Gastroesophageal sphincter (tissue), 3 donors: ENCODE measurements around the gene SND1.

Experiments used
- EP300 ChIP-seq: sonication (generic); formaldehyde crosslinking; IDR thresholded peaks from one replicate; pipeline ENCODE4 v1.6.1; 2017; ENCODE audit warnings: antibody characterized with exemption, mild to moderate bottlenecking
- POLR2A ChIP-seq, 2 donors: fragments of 450-650 bp; IDR thresholded peaks; one replicate each; pipeline ENCODE4 v1.6.1; 2017; ENCODE audit warnings: antibody characterized with exemption in 2 of 2, mild to moderate bottlenecking in 2 of 2, moderate library complexity in 1 of 2
- POLR2AphosphoS5 ChIP-seq: sonication (generic); formaldehyde crosslinking; IDR thresholded peaks from one replicate; pipeline ENCODE4 v1.6.1; 2017; ENCODE audit warnings: antibody characterized with exemption
- TF ChIP-seq, protein P1 (sequence below), 4 experiments: fragments of 200-600 bp in 2 of 4; fragments of 450-650 bp in 2 of 4; sonication (generic) in 1 of 4; IDR thresholded peaks; one replicate each; pipeline ENCODE4 v1.5.1; 2017 to 2019; ENCODE audit warnings: antibody characterized with exemption in 4 of 4, mild to moderate bottlenecking in 2 of 4, moderate library complexity in 2 of 4

DNA sequence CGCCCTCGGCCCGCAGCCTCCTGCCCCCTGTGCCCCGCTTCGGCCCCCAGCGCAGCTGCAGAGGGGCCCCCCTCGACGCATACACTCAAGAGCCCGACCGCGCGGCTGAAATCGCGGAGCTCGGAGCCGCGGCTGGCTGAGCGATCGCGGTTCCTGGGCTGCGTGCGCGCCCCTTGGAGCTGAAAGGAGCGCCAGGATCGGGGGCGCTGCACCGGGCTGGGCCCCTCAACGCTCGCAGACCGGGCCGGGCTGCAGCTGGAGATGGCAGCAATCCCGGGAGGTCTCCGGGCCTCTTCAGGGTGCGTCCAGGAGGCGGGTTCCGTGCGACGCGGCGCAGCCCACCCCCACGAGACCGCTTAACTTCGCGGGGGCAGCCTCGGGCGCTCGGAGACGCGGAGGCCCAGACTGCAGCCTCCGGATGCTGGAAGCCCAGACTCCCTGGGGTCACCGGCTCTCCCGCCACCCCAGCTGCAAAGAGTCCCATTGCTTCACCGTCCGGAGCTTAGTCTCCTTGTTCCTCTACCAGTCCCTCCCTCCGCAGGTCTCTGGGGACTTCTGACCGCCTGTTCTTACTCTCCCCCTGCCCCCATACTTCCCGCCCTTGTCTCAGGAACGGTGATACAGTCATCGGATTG is 452.2 kb downstream of the SND1 start:
- TF ChIP-seq POLR2AphosphoS5 (no peak), EP300 (no peak), POLR2A (IDR thresholded peaks at IDR 0.05) (no peak)
- TF ChIP-seq, protein P1, sequence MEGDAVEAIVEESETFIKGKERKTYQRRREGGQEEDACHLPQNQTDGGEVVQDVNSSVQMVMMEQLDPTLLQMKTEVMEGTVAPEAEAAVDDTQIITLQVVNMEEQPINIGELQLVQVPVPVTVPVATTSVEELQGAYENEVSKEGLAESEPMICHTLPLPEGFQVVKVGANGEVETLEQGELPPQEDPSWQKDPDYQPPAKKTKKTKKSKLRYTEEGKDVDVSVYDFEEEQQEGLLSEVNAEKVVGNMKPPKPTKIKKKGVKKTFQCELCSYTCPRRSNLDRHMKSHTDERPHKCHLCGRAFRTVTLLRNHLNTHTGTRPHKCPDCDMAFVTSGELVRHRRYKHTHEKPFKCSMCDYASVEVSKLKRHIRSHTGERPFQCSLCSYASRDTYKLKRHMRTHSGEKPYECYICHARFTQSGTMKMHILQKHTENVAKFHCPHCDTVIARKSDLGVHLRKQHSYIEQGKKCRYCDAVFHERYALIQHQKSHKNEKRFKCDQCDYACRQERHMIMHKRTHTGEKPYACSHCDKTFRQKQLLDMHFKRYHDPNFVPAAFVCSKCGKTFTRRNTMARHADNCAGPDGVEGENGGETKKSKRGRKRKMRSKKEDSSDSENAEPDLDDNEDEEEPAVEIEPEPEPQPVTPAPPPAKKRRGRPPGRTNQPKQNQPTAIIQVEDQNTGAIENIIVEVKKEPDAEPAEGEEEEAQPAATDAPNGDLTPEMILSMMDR (IDR thresholded peaks at IDR 0.05), result no peak
